ENCODE data around the gene CSNK1D. TPM values are rescaled to one million over a fixed set of nuclear protein-coding genes. Genes with fewer than 3 reads are reported as not detected.

CSNK1D gene
- total RNA-seq: 100 to 1,000 TPM in 4 of 9 donors, 10 to 100 TPM in 5; 23.7 to 185 (median 70.0) TPM
- polyA plus RNA-seq: 100 to 1,000 TPM; 126 to 171 (median 153) TPM
- long read RNA-seq, donor 1, transcript CSNK1D-203 (10 exons, 2,047 nt): major isoform, 7 of 16 reads
- long read RNA-seq, donor 1, partial matches to known transcripts: 0 of 16 reads
- long read RNA-seq, donor 1, other reads (novel, unspliced or antisense): 0 of 16 reads
- long read RNA-seq, donor 2, transcript CSNK1D-203 (10 exons, 2,047 nt): major isoform, 9 of 23 reads
- long read RNA-seq, donor 2, partial matches to known transcripts: 5 of 23 reads
- long read RNA-seq, donor 2, other reads (novel, unspliced or antisense): 0 of 23 reads
- long read RNA-seq, donor 3, partial matches to known transcripts: 0 of 6 reads
- long read RNA-seq, donor 3, other reads (novel, unspliced or antisense): 0 of 6 reads
- long read RNA-seq, donor 4, partial matches to known transcripts: 0 of 9 reads
- long read RNA-seq, donor 4, other reads (novel, unspliced or antisense): 4 of 9 reads
- long read RNA-seq, donor 5, transcript CSNK1D-203 (10 exons, 2,047 nt): major isoform, 85 of 156 reads
- long read RNA-seq, donor 5, transcript CSNK1D-202 (9 exons, 3,712 nt): minor isoform, 11 of 156 reads
- long read RNA-seq, donor 5, partial matches to known transcripts: 22 of 156 reads
- long read RNA-seq, donor 5, other reads (novel, unspliced or antisense): 36 of 156 reads
- long read RNA-seq, donor 6, partial matches to known transcripts: 1 of 5 reads
- long read RNA-seq, donor 6, other reads (novel, unspliced or antisense): 2 of 5 reads
- long read RNA-seq, donor 7, partial matches to known transcripts: 26 of 30 reads
- long read RNA-seq, donor 7, other reads (novel, unspliced or antisense): 0 of 30 reads
- long read RNA-seq, donor 8, transcript CSNK1D-203 (10 exons, 2,047 nt): major isoform, 15 of 19 reads
- long read RNA-seq, donor 8, partial matches to known transcripts: 0 of 19 reads
- long read RNA-seq, donor 8, other reads (novel, unspliced or antisense): 0 of 19 reads
- long read RNA-seq, donor 9, partial matches to known transcripts: 15 of 23 reads
- long read RNA-seq, donor 9, other reads (novel, unspliced or antisense): 0 of 23 reads
- long read RNA-seq, donor 10, transcript CSNK1D-203 (10 exons, 2,047 nt): major isoform, 9 of 15 reads
- long read RNA-seq, donor 10, partial matches to known transcripts: 0 of 15 reads
- long read RNA-seq, donor 10, other reads (novel, unspliced or antisense): 0 of 15 reads

DNA sequence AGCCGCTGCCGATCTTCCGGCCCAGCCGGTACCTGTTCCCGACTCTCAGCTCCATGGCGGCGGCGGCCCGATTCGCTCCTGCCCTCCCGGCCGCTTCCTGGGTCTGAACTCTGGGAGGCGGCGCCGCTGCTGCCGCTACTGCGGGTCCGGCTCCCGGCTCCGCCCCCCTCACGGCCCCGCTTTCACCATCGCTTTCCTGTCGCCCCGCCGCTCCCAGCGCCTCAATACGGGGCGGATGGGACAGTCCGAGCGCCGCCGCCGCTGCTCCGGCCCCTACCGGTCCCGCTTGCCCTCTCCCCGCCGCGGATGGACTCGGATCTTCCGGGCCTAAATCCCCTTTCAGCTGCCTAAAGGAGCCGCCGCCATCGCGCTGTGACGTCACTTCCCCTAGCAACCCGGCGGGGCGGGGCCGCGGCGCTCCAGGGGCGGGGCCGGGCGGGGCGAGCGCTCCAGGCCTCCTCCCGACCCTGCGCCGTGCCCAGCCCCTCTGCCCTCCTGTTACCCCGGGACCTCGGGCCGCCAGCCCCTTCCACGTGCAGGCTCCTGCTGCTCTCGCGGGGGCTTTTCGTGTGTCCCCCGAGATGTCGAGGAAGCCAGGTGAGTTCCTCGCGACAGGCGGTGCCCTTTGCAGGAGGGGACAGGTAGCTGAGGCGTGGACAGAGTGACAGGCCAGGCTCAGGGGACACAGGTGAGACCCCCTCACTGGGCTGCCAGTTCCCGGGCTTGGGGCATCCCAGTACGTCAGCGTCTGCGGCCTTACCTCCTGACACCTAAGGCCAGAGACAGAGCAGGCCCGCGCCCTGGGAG lies at the start of gene CSNK1D:
CSNK1D (minus strand) TSS at position 374 of the 807 bp plus-strand sequence; CDS start at position 55, 319 bp downstream.
- intact Hi-C loops (cut with DNase I): no loop called here
- Histone ChIP-seq H3K4me3 (peak within 1 kb of the TSS; percentile 39 to 99 (median 74)), H3K36me3 (replicated peaks in 1 of 2) (peaks cover 0 to 18% of the 10 kb centered on the region in 2 donors), H3K27me3 (no peaks in the 10 kb centered on the region), H3K4me1 (replicated peaks in 1 of 2) (peaks cover 31 to 52% of the 10 kb centered on the region in 2 donors), H3K9me3 (replicated peaks in 1 of 3) (no peaks in the 10 kb centered on the region), H3K27ac (peak within 1 kb of the TSS; percentile 93 to 100 (median 97))
- 1 to 14% (median 5%) methylated on average over 13 to 80 of the region's 80 CpGs for WGBS, 4 donors
- TF ChIP-seq POLR2A (IDR thresholded peaks at IDR 0.05): peak; percentile 88 to 95
- TF ChIP-seq, protein P1, sequence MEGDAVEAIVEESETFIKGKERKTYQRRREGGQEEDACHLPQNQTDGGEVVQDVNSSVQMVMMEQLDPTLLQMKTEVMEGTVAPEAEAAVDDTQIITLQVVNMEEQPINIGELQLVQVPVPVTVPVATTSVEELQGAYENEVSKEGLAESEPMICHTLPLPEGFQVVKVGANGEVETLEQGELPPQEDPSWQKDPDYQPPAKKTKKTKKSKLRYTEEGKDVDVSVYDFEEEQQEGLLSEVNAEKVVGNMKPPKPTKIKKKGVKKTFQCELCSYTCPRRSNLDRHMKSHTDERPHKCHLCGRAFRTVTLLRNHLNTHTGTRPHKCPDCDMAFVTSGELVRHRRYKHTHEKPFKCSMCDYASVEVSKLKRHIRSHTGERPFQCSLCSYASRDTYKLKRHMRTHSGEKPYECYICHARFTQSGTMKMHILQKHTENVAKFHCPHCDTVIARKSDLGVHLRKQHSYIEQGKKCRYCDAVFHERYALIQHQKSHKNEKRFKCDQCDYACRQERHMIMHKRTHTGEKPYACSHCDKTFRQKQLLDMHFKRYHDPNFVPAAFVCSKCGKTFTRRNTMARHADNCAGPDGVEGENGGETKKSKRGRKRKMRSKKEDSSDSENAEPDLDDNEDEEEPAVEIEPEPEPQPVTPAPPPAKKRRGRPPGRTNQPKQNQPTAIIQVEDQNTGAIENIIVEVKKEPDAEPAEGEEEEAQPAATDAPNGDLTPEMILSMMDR (IDR thresholded peaks at IDR 0.05): no peak
- peak; percentile 85 to 95 (median 92) for DNase-seq

DNA sequence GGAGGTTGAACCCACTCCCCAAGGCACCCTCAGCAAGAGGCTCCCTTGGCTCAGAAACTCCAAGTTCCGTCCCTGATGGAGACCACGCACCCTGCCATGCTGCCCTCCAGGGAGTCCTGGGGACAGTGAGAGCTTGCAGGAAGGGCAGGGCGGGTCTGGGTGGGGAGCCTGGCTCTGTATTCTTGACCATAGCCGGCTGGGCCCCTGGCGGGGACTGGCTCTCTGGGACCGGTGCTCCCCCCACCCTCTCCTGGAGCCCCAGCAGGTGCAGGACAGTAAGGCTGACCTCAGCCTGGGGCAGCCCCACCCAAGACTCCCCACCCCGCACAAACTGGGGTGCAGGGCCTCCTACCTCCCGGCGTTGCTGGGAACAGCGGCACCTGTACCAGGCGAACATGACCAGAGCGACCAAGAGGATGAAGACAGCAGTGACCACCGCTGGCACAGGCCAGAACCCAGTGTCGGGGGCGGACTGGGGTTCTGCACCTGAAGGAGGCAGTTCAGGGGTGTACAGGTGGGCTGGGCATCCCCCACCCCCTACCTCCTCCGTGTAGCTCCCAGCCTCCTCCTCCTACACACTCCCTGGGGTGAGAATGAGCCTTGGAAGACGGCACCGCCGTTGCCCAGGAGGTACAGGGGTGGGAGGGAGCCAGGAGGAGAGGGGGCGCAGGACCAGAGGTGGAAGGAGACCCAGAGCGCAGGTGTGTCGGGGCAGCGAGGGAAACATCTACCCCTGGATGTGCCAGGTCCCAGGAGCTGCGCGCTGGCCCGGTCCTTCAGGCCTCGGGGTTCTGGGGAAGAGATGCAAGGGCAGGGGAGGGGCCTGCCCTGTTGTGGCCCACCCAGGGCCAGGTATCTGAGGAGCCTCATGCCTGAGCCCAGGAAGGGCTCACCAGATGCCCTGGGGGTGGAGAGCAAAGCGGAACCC lies 49.3 kb upstream of the CSNK1D start:
- no peak for TF ChIP-seq POLR2A (IDR thresholded peaks at IDR 0.05)
- TF ChIP-seq, protein P1 (IDR thresholded peaks at IDR 0.05): no peak
- Histone ChIP-seq H3K4me1 (replicated peaks in 1 of 2) (no peaks in the 10 kb centered on the region), H3K36me3 (replicated peaks in 1 of 2) (no peaks in the 10 kb centered on the region), H3K9me3 (replicated peaks in 1 of 3) (no peaks in the 10 kb centered on the region), H3K27ac (no peak overlapping the region), H3K4me3 (no peak overlapping the region), H3K27me3 (no peaks in the 10 kb centered on the region)
- intact Hi-C loops (cut with DNase I): loop anchor here in 1 of 2 donors (5.0 kb wide), 1 partner anchor 85 kb away; no protein-coding TSS in a partner anchor
- DNase-seq: no peak
- WGBS, 4 donors: 71 to 90% (median 78%) methylated on average over 13 to 28 of the region's 28 CpGs

DNA sequence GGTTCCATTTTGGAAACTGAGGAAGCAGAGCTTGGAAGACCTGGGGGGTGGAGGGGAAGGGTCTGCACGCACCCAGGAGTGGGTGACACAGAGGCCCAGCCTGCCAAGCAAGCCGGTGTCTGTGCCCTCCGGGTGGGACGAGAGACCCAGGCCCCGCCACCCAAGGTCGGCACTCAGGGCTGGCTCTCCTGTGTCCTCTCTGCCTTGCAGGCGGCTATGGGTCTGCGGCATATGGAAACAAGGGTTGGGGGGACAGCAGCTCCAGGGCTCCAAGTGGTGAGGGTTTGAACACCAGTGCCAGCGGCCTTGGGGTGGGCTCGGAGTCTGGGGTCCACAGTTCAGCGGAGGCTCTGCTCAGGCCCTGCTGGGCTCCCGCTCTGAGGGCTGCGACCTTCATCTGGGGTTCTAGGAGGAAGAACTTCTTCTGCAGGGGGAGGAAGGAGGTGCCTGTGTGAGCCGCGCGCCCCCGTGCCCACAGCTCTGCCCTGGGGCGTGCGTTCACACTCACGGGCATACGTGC lies 48.5 kb upstream of the CSNK1D start:
- Histone ChIP-seq H3K36me3 (replicated peaks in 1 of 2) (no peaks in the 10 kb centered on the region), H3K4me1 (replicated peaks in 1 of 2) (no peaks in the 10 kb centered on the region), H3K4me3 (no peak overlapping the region), H3K27ac (no peak overlapping the region), H3K9me3 (replicated peaks in 1 of 3) (no peaks in the 10 kb centered on the region), H3K27me3 (no peaks in the 10 kb centered on the region)
- no peak for TF ChIP-seq POLR2A (IDR thresholded peaks at IDR 0.05)
- 38 to 58% (median 55%) methylated on average over 4 to 21 of the region's 21 CpGs for WGBS, 4 donors
- intact Hi-C loops (cut with DNase I): loop anchor here (2.0 to 5.0 kb wide), 2 partner anchors 83 to 85 kb away; no protein-coding TSS in a partner anchor
- DNase-seq: no peak

All from adrenal gland (tissue), 19 donors.